ENCODE measurements around the gene NYNRIN.

DNA sequence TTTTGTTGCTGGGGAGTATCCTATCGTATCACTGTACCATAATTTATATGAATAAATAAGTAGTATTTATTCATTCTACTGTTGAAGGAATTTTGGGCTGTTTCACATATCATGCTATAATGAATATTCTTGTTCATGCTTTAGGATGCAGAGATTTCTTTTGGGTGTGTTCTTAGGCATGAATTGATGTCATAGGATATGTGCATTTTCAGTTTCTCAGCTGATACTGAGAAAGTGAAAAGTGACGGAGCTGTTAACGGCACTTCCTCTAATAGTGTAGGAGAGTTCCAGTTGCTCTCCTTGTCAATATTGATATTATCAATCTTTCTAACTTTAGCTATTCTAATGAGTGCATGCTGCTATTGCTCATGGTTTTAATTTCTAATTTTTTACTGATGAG is 67.0 kb downstream of the NYNRIN start:
- TF ChIP-seq, protein P1, sequence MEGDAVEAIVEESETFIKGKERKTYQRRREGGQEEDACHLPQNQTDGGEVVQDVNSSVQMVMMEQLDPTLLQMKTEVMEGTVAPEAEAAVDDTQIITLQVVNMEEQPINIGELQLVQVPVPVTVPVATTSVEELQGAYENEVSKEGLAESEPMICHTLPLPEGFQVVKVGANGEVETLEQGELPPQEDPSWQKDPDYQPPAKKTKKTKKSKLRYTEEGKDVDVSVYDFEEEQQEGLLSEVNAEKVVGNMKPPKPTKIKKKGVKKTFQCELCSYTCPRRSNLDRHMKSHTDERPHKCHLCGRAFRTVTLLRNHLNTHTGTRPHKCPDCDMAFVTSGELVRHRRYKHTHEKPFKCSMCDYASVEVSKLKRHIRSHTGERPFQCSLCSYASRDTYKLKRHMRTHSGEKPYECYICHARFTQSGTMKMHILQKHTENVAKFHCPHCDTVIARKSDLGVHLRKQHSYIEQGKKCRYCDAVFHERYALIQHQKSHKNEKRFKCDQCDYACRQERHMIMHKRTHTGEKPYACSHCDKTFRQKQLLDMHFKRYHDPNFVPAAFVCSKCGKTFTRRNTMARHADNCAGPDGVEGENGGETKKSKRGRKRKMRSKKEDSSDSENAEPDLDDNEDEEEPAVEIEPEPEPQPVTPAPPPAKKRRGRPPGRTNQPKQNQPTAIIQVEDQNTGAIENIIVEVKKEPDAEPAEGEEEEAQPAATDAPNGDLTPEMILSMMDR (conservative IDR thresholded peaks at IDR 0.05; ENCODE audit: low read length): no peak
- TF ChIP-seq EZH2phosphoT487 (IDR thresholded peaks at IDR 0.05; ENCODE audit: borderline replicate concordance): no peak

Measured in Loucy (cell line).